Renal cortex interstitium (tissue), 11 donors: ENCODE data around the gene ATRNL1. TPM values are rescaled to one million over a fixed set of nuclear protein-coding genes. Genes with fewer than 3 reads are reported as not detected.

Experiments
- DNase-seq, 11 donors: peaks; one replicate each; pipeline ENCODE4 v3.0.0-alpha.2; 2013; ENCODE audit warnings: low read depth in 9 of 11, low spot score in 4 of 11; ENCODE audit errors: extremely low read depth in 1 of 11
- polyA plus RNA-seq, 3 donors: library from polyadenylated mRNA; unstranded; fragments of 120-200 nt; gene quantifications; one replicate each; pipeline ENCODE4 v1.2.1, GENCODE V29; 2013; ENCODE audit not compliant: insufficient read length in 3 of 3

ATRNL1 gene
- polyA plus RNA-seq, 3 donors, result 27.2 to 31.3 (median 27.6) TPM

GRCh38 chr10:115884331-115884730 lies 791.2 kb downstream of the ATRNL1 start:
- no peak for DNase-seq

GRCh38 chr10:115895166-115895565 lies 802.0 kb downstream of the ATRNL1 start:
- peak in 4 of 11 donors; percentile 8 to 20 (median 16) for DNase-seq

GRCh38 chr10:115898242-115898641 lies 805.1 kb downstream of the ATRNL1 start:
- no peak for DNase-seq

- no peak for DNase-seq
Measured at GRCh38 chr10:115902596-115902995, 809.4 kb downstream of the ATRNL1 start.

GRCh38 chr10:115903207-115903606 lies 810.0 kb downstream of the ATRNL1 start:
- no peak for DNase-seq

GRCh38 chr10:115903845-115904244 lies 810.7 kb downstream of the ATRNL1 start:
- DNase-seq, result no peak

GRCh38 chr10:115909037-115909436 lies 815.9 kb downstream of the ATRNL1 start:
- no peak for DNase-seq

GRCh38 chr10:115909962-115910731 lies 817.0 kb downstream of the ATRNL1 start:
- DNase-seq, result no peak

GRCh38 chr10:115914475-115914874 lies 821.3 kb downstream of the ATRNL1 start:
- no peak for DNase-seq

GRCh38 chr10:115915429-115915828 lies 822.3 kb downstream of the ATRNL1 start:
- DNase-seq, result no peak

- DNase-seq, result no peak
Measured at GRCh38 chr10:115918812-115919211, 825.6 kb downstream of the ATRNL1 start.

- no peak for DNase-seq
Measured at GRCh38 chr10:115921795-115922194, 828.6 kb downstream of the ATRNL1 start.

- DNase-seq, result no peak
Measured at GRCh38 chr10:115931309-115931708, 838.1 kb downstream of the ATRNL1 start.

GRCh38 chr10:115932099-115932498 lies 838.9 kb downstream of the ATRNL1 start:
- DNase-seq, result no peak

- no peak for DNase-seq
Measured at GRCh38 chr10:115933098-115933497, 839.9 kb downstream of the ATRNL1 start.

GRCh38 chr10:115935731-115936130 lies 842.6 kb downstream of the ATRNL1 start:
- DNase-seq, result no peak

- DNase-seq, result no peak
Measured at GRCh38 chr10:115936926-115937767, 844.0 kb downstream of the ATRNL1 start.

- DNase-seq, result peak in 3 of 11 donors; percentile 31 to 50 (median 37)
Measured at GRCh38 chr10:115937768-115938056, 844.5 kb downstream of the ATRNL1 start.

GRCh38 chr10:115939101-115939854 lies 846.1 kb downstream of the ATRNL1 start:
- DNase-seq, result no peak

GRCh38 chr10:115941361-115941771 lies 848.2 kb downstream of the ATRNL1 start:
- peak in 2 of 11 donors; percentile 16 to 31 for DNase-seq
